ENCODE data around the gene LIAS. TPM values are rescaled to one million over a fixed set of nuclear protein-coding genes. Genes with fewer than 3 reads are reported as not detected.

LIAS gene
- total RNA-seq = 4.9 and 6.5 TPM in 2 replicates

GRCh38 chr4:39458505-39459300 lies at the start of gene LIAS, which contains the start of gene RPL9:
Gene LIAS (plus strand): TSS chr4:39459056. CDS start chr4:39459118, 62 bp downstream.
Gene RPL9 (minus strand): TSS chr4:39458922. CDS start chr4:39458439, 483 bp downstream.

GRCh38 chr4:39527296-39528060 lies 68.6 kb downstream of the LIAS start, which contains the start of gene UGDH:
Gene UGDH (minus strand): TSS chr4:39527439. CDS start chr4:39521512, 5,927 bp downstream.

Other genes with a start within 250 kb of the LIAS start
- gene RFC1, start 92.7 kb upstream of the LIAS start, total RNA-seq = 15.0 and 16.8 TPM in 2 replicates
- gene KLB, start 52.1 kb upstream of the LIAS start, total RNA-seq = not detected in 2 replicates
- 3,792 and 4,113 TPM in 2 replicates for gene RPL9, start 134 bp upstream of the LIAS start, total RNA-seq
- gene UGDH, start 68.4 kb downstream of the LIAS start, total RNA-seq = 100 and 106 TPM in 2 replicates
- 18.1 and 32.4 TPM in 2 replicates for gene SMIM14, start 179.8 kb downstream of the LIAS start, total RNA-seq
- 13.2 and 25.8 TPM in 2 replicates for gene UBE2K, start 239.1 kb downstream of the LIAS start, total RNA-seq

All from cardiac atrium fibroblast (primary cell).